IMR-90 (cell line): ENCODE measurements around the gene BMP7. TPM values are rescaled to one million over a fixed set of nuclear protein-coding genes. Genes with fewer than 3 reads are reported as not detected.

ENCODE experiments used
- ATAC-seq: fragments of 200-7000 bp; cut with Tn5 transposase; 2 replicates; pipeline ENCODE4 v1.9.1; 2020; ENCODE audit warnings: low read depth, mild to moderate bottlenecking, moderate library complexity
- BruUV-seq: library from RNA; stranded (reverse); fragments of 400-500 nt; replicated peaks from 2 replicates; lab custom pipeline; 2021; lab: Mats Ljungman, UMichigan
- CTCF ChIA-PET: fragments of 300-600 bp; formaldehyde crosslinking; extraction: SDS; loops from one replicate; lab custom pipeline; 2021; ENCODE audit warnings: antibody characterized with exemption; lab: Yijun Ruan, JAX
- POLR2A ChIA-PET: fragments of 300-600 bp; sonication (Branson Sonifier 250); formaldehyde crosslinking; loops from one replicate; lab custom pipeline; 2022; ENCODE audit warnings: antibody characterized with exemption; ENCODE audit not compliant: unreplicated experiment; lab: Charles Lee
- DNase-seq: peaks from one replicate; pipeline ENCODE4 v3.0.0; 2013
- H2AFZ ChIP-seq: replicated peaks from 2 replicates; pipeline ENCODE3; 2013; ENCODE audit warnings: low read length, mild to moderate bottlenecking; ENCODE audit not compliant: poor library complexity
- H2AK5ac ChIP-seq: 2 replicates; pipeline ENCODE4 v1.6.1; 2013; ENCODE audit warnings: low read depth, low read length, inconsistent platforms
- H2AK9ac ChIP-seq: replicated peaks from 2 replicates; pipeline ENCODE3; 2013; ENCODE audit warnings: mild to moderate bottlenecking, low read depth, low read length, moderate library complexity; ENCODE audit not compliant: poor library complexity
- H2BK120ac ChIP-seq: 2 replicates; pipeline ENCODE4 v1.6.1; 2013; ENCODE audit warnings: low read depth, low read length, inconsistent platforms
- H2BK15ac ChIP-seq: 3 replicates; pipeline ENCODE4 v1.6.1; 2013; ENCODE audit warnings: low read depth, low read length, inconsistent platforms
- H2BK20ac ChIP-seq: 2 replicates; pipeline ENCODE4 v1.6.1; 2013; ENCODE audit warnings: low read depth, mild to moderate bottlenecking, inconsistent platforms, low read length, moderate library complexity
- H2BK5ac ChIP-seq: 2 replicates; pipeline ENCODE4 v1.6.1; 2013; ENCODE audit warnings: mild to moderate bottlenecking, low read depth, low read length, inconsistent platforms; ENCODE audit not compliant: poor library complexity, severe bottlenecking
- H3K14ac ChIP-seq: replicated peaks from 2 replicates; pipeline ENCODE4 v1.6.1; 2013; ENCODE audit warnings: low read depth, low read length, inconsistent platforms
- H3K18ac ChIP-seq: 2 replicates; pipeline ENCODE4 v1.6.1; 2013; ENCODE audit warnings: low read depth, low read length, control low read depth
- H3K23ac ChIP-seq: 2 replicates; pipeline ENCODE4 v1.6.1; 2013; ENCODE audit warnings: low read depth, low read length, inconsistent platforms
- H3K27ac ChIP-seq: 2 replicates; pipeline ENCODE4 v1.5.1; 2013; ENCODE audit warnings: mild to moderate bottlenecking, control low read depth, low read length; ENCODE audit not compliant: insufficient read depth
- H3K27me3 ChIP-seq: 2 replicates; pipeline ENCODE4 v1.6.1; 2013; ENCODE audit warnings: low read length; ENCODE audit not compliant: control insufficient read depth, insufficient read depth
- H3K36me3 ChIP-seq: 2 replicates; pipeline ENCODE4 v1.6.1; 2013; ENCODE audit warnings: low read length, mixed read lengths; ENCODE audit not compliant: control insufficient read depth, insufficient read depth
- H3K4ac ChIP-seq: 2 replicates; pipeline ENCODE4 v1.6.1; 2013; ENCODE audit warnings: low read depth, low read length, inconsistent platforms
- H3K4me1 ChIP-seq: 2 replicates; pipeline ENCODE4 v1.6.1; 2013; ENCODE audit warnings: low read length, mixed read lengths; ENCODE audit not compliant: control insufficient read depth, insufficient read depth
- H3K4me2 ChIP-seq: 2 replicates; pipeline ENCODE4 v1.6.1; 2013; ENCODE audit warnings: low read depth, mild to moderate bottlenecking, control low read depth, low read length, moderate library complexity
- H3K4me3 ChIP-seq: 2 replicates; pipeline ENCODE4 v1.5.1; 2013; ENCODE audit warnings: low read depth, mild to moderate bottlenecking, control low read depth, low read length, moderate library complexity; ENCODE audit not compliant: insufficient read depth
- H3K56ac ChIP-seq: 2 replicates; pipeline ENCODE4 v1.6.1; 2013; ENCODE audit warnings: low read length, inconsistent platforms; ENCODE audit not compliant: insufficient read depth; ENCODE audit errors: extremely low read depth
- H3K79me1 ChIP-seq, 2 experiments: 2 replicates each; pipeline ENCODE4 v1.6.1; 2013; ENCODE audit warnings: low read length in 2 of 2, inconsistent platforms in 1 of 2, low read depth in 1 of 2
- H3K9ac ChIP-seq: 2 replicates; pipeline ENCODE4 v1.6.1; 2013; ENCODE audit warnings: low read depth, low read length, control low read depth
- H3K9me1 ChIP-seq: 2 replicates; pipeline ENCODE4 v1.6.1; 2013; ENCODE audit warnings: low read length, inconsistent platforms; ENCODE audit not compliant: insufficient read depth
- H3K9me3 ChIP-seq: 2 replicates; pipeline ENCODE4 v1.6.1; 2013; ENCODE audit warnings: low read length; ENCODE audit not compliant: control insufficient read depth, insufficient read depth
- H4K20me1 ChIP-seq: 2 replicates; pipeline ENCODE4 v1.6.1; 2013; ENCODE audit warnings: low read length, inconsistent platforms; ENCODE audit not compliant: insufficient read depth
- H4K5ac ChIP-seq: 2 replicates; pipeline ENCODE4 v1.6.1; 2013; ENCODE audit warnings: mild to moderate bottlenecking, low read depth, low read length, control low read depth
- H4K8ac ChIP-seq, 2 experiments: 2 replicates each; pipeline ENCODE4 v1.6.1; 2013; ENCODE audit warnings: low read depth in 2 of 2, low read length in 2 of 2, control low read depth in 1 of 2, inconsistent platforms in 1 of 2
- H4K91ac ChIP-seq: 2 replicates; pipeline ENCODE4 v1.6.1; 2013; ENCODE audit warnings: low read depth, low read length, inconsistent platforms; ENCODE audit not compliant: insufficient read depth
- BHLHE40 ChIP-seq: fragments of 150-350 bp; IDR thresholded peaks from 2 replicates; pipeline ENCODE4 v1.6.1; 2016; ENCODE audit warnings: mild to moderate bottlenecking, low read depth, low read length
- CEBPB ChIP-seq: IDR thresholded peaks from 2 replicates; pipeline ENCODE4 v1.6.1; 2012; ENCODE audit warnings: low read depth, low read length, improper control_type of control experiment
- CHD1 ChIP-seq: IDR thresholded peaks from 2 replicates; pipeline ENCODE4 v1.6.1; 2012; ENCODE audit warnings: low read depth, low read length, improper control_type of control experiment
- FOS ChIP-seq: fragments of 150-350 bp; IDR thresholded peaks from 2 replicates; pipeline ENCODE4 v1.6.1; 2016; ENCODE audit warnings: low read depth, low read length
- MAFK ChIP-seq: IDR thresholded peaks from 2 replicates; pipeline ENCODE4 v1.6.1; 2012; ENCODE audit warnings: low read depth, low read length, improper control_type of control experiment
- MAZ ChIP-seq: IDR thresholded peaks from 2 replicates; pipeline ENCODE4 v1.6.1; 2012; ENCODE audit warnings: low read depth, mild to moderate bottlenecking, low read length, improper control_type of control experiment, moderate library complexity, borderline replicate concordance
- MXI1 ChIP-seq: IDR thresholded peaks from 2 replicates; pipeline ENCODE4 v1.6.1; 2012; ENCODE audit warnings: low read depth, mild to moderate bottlenecking, low read length, moderate library complexity, borderline replicate concordance
- POLR2A ChIP-seq: IDR thresholded peaks from 2 replicates; pipeline ENCODE4 v1.6.1; 2012; ENCODE audit warnings: mild to moderate bottlenecking, low read depth, low read length
- RAD21 ChIP-seq: IDR thresholded peaks from 2 replicates; pipeline ENCODE4 v1.6.1; 2012; ENCODE audit warnings: low read length, improper control_type of control experiment
- RCOR1 ChIP-seq: IDR thresholded peaks from 2 replicates; pipeline ENCODE4 v1.6.1; 2012; ENCODE audit warnings: mild to moderate bottlenecking, low read length, improper control_type of control experiment; ENCODE audit not compliant: insufficient replicate concordance
- RFX5 ChIP-seq: IDR thresholded peaks from 2 replicates; pipeline ENCODE4 v1.8.0; 2012; ENCODE audit warnings: low read depth, mild to moderate bottlenecking, low read length, moderate library complexity
- SMC3 ChIP-seq: fragments of 150-350 bp; IDR thresholded peaks from 2 replicates; pipeline ENCODE4 v1.6.1; 2016; ENCODE audit warnings: low read depth, mild to moderate bottlenecking, antibody characterized with exemption, low read length, moderate library complexity
- WGBS, 2 experiments: methylation state at CpG; one replicate each; pipeline versions ENCODE4 v1.1.5 to v1.1.7; 2013; ENCODE audit warnings: missing lambda C conversion rate in 2 of 2; ENCODE audit not compliant: insufficient read length in 1 of 2; ENCODE audit errors: extremely low coverage in 2 of 2; 5-methylcytosine and 5-hydroxymethylcytosine counted together
- dilution Hi-C: fragments of 300-500 bp; cut with HindIII; formaldehyde crosslinking; loops from one replicate; pipeline ENCODE4 v1.14.3; 2018; ENCODE audit warnings: low sequenced_read_pairs; ENCODE audit not compliant: unreplicated experiment
- in situ Hi-C: fragments of 300-500 bp; cut with MboI; formaldehyde crosslinking; loops from 3 replicates; pipeline ENCODE4 v1.14.3; 2019; ENCODE audit warnings: low sequenced_read_pairs, inconsistent platforms, mixed read lengths
- intact Hi-C: fragments of 100-400 bp; cut with micrococcal nuclease; formaldehyde crosslinking; loops from 2 replicates; pipeline ENCODE4 v1.10.0; 2022
- polyA plus RNA-seq, 3 experiments: library from polyadenylated mRNA; depleted of rRNA; stranded (reverse); fragments of >200 nt; gene quantifications; 2 replicates each; pipeline ENCODE4 v1.2.3, GENCODE V29; 2012; ENCODE audit warnings: low replicate concordance in 1 of 3
- total RNA-seq: library from RNA; depleted of rRNA; stranded (reverse); fragments of >200 nt; gene quantifications from 2 replicates; pipeline ENCODE4 v1.2.3, GENCODE V29; 2012
- TF ChIP-seq, protein P1 (sequence below): conservative IDR thresholded peaks from 2 replicates; pipeline ENCODE4 v1.5.1; 2012; ENCODE audit warnings: mild to moderate bottlenecking, low read depth, low read length, improper control_type of control experiment
- TF ChIP-seq, protein P2 (sequence below): fragments of 150-350 bp; IDR thresholded peaks from 2 replicates; pipeline ENCODE4 v1.6.1; 2017; ENCODE audit warnings: mild to moderate bottlenecking, antibody characterized with exemption, low read length, low read depth
- TF ChIP-seq, protein P3 (sequence below): fragments of 150-350 bp; IDR thresholded peaks from 2 replicates; pipeline ENCODE4 v1.6.1; 2016; ENCODE audit warnings: low read depth, mild to moderate bottlenecking, low read length, moderate library complexity, borderline replicate concordance

BMP7 gene
- total and polyA plus RNA-seq, 2 of the 4 experiments (the other 2 are of a cell fraction), result not detected

DNA sequence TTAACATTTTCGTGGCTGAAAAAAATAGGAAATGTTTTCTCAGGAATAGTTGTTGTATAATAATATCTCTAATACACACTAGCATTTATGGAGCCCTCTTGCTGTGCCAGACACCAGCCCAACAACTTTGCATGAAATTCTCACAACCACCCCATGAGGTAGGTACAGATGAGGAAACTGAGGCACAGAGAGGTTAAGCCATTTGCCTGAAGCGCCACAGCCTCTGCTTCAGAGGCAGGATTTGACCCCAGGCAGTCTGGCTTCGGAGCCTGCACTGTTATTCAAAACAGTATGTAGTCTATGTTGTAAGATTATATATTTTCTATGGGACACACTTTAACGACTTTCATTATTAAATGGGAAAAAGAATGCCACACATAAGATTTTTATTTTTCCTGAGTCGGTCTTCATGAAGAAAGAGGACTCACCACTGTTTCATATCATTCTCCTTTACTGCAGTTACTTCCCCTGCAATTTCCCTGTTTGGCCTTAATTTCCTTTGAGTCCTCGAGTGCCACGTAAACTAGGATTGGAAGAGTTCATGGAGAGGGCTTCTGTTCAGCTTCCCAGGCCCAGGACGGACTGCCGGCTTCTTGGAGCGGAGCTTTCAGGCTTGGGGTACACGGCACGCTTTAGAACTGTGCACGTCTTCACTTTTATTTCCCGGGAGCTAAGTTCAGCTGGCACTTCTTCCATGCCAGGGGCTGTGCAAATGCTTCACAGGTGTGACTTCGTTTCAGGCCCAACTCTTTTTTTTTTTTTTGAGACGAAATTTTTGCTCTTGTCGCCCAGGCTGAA, 128.0 kb downstream of the BMP7 start:
- no peak overlapping the region for H4K91ac ChIP-seq
- POLR2A ChIA-PET, result interaction anchor here (0.5 kb wide), 1 partner anchor 34 kb away, joined by 4 read pairs; no protein-coding TSS in a partner anchor
- no peak overlapping the region for H3K27ac ChIP-seq
- intact Hi-C loops (no loop called here), dilution Hi-C loops (no loop called here), in situ Hi-C loops (no loop called here)
- H3K79me1 ChIP-seq, result no peaks in the 10 kb centered on the region
- H3K4me1 ChIP-seq, result no peaks in the 10 kb centered on the region
- no peak overlapping the region for H4K8ac ChIP-seq
- no peak overlapping the region for H2AFZ ChIP-seq
- WGBS, 2 experiments, result 72% methylated on average over 8 of the region's 17 CpGs; no CpG with 5 or more reads in 1 of the 2 experiments
- no peak for DNase-seq
- H3K56ac ChIP-seq, result no peak overlapping the region
- no peaks in the 10 kb centered on the region for H3K36me3 ChIP-seq
- H2BK20ac ChIP-seq, result no peak overlapping the region
- H3K4me2 ChIP-seq, result no peak overlapping the region
- no peak overlapping the region for H4K5ac ChIP-seq
- no peak overlapping the region for H3K14ac ChIP-seq
- no peak overlapping the region for H2AK9ac ChIP-seq
- no peak overlapping the region for H3K23ac ChIP-seq
- H3K27me3 ChIP-seq, result no peaks in the 10 kb centered on the region
- no peak overlapping the region for H3K9ac ChIP-seq
- H3K18ac ChIP-seq, result no peak overlapping the region
- peaks cover 8% of the 10 kb centered on the region for H3K9me3 ChIP-seq
- H3K4me3 ChIP-seq, result no peak overlapping the region
- no peak overlapping the region for H2AK5ac ChIP-seq
- no peak for ATAC-seq
- no peak overlapping the region for H2BK5ac ChIP-seq
- no TSS peak for BruUV-seq
- no peaks in the 10 kb centered on the region for H3K9me1 ChIP-seq
- no peak overlapping the region for H2BK120ac ChIP-seq
- H2BK15ac ChIP-seq, result no peak overlapping the region
- CTCF ChIA-PET, result no interaction called here
- no peaks in the 10 kb centered on the region for H4K20me1 ChIP-seq
- no peak overlapping the region for H3K4ac ChIP-seq
- TF ChIP-seq, protein P1, sequence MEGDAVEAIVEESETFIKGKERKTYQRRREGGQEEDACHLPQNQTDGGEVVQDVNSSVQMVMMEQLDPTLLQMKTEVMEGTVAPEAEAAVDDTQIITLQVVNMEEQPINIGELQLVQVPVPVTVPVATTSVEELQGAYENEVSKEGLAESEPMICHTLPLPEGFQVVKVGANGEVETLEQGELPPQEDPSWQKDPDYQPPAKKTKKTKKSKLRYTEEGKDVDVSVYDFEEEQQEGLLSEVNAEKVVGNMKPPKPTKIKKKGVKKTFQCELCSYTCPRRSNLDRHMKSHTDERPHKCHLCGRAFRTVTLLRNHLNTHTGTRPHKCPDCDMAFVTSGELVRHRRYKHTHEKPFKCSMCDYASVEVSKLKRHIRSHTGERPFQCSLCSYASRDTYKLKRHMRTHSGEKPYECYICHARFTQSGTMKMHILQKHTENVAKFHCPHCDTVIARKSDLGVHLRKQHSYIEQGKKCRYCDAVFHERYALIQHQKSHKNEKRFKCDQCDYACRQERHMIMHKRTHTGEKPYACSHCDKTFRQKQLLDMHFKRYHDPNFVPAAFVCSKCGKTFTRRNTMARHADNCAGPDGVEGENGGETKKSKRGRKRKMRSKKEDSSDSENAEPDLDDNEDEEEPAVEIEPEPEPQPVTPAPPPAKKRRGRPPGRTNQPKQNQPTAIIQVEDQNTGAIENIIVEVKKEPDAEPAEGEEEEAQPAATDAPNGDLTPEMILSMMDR, result no peak
- no peak for TF ChIP-seq RCOR1
- TF ChIP-seq, protein P2, sequence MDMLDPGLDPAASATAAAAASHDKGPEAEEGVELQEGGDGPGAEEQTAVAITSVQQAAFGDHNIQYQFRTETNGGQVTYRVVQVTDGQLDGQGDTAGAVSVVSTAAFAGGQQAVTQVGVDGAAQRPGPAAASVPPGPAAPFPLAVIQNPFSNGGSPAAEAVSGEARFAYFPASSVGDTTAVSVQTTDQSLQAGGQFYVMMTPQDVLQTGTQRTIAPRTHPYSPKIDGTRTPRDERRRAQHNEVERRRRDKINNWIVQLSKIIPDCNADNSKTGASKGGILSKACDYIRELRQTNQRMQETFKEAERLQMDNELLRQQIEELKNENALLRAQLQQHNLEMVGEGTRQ, result no peak
- no peak for TF ChIP-seq CEBPB
- TF ChIP-seq, protein P3, sequence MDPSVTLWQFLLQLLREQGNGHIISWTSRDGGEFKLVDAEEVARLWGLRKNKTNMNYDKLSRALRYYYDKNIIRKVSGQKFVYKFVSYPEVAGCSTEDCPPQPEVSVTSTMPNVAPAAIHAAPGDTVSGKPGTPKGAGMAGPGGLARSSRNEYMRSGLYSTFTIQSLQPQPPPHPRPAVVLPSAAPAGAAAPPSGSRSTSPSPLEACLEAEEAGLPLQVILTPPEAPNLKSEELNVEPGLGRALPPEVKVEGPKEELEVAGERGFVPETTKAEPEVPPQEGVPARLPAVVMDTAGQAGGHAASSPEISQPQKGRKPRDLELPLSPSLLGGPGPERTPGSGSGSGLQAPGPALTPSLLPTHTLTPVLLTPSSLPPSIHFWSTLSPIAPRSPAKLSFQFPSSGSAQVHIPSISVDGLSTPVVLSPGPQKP, result no peak
- TF ChIP-seq POLR2A, result no peak
- TF ChIP-seq CHD1, result no peak
- no peak for TF ChIP-seq RFX5
- TF ChIP-seq FOS, result no peak
- no peak for TF ChIP-seq MAZ
- no peak for TF ChIP-seq MXI1
- no peak for TF ChIP-seq RAD21
- TF ChIP-seq SMC3, result no peak
- TF ChIP-seq MAFK, result no peak
- TF ChIP-seq BHLHE40, result no peak
